IMR-90 (cell line): ENCODE data around the gene STK10. TPM values are rescaled to one million over a fixed set of nuclear protein-coding genes. Genes with fewer than 3 reads are reported as not detected.

Experiments used
- ATAC-seq: fragments of 200-7000 bp; cut with Tn5 transposase; 2 replicates; pipeline ENCODE4 v1.9.1; 2020; ENCODE audit warnings: low read depth, mild to moderate bottlenecking, moderate library complexity
- BruUV-seq: library from RNA; stranded (reverse); fragments of 400-500 nt; replicated peaks from 2 replicates; lab custom pipeline; 2021; lab: Mats Ljungman, UMichigan
- CTCF ChIA-PET: fragments of 300-600 bp; formaldehyde crosslinking; extraction: SDS; loops from one replicate; lab custom pipeline; 2021; ENCODE audit warnings: antibody characterized with exemption; lab: Yijun Ruan, JAX
- POLR2A ChIA-PET: fragments of 300-600 bp; sonication (Branson Sonifier 250); formaldehyde crosslinking; loops from one replicate; lab custom pipeline; 2022; ENCODE audit warnings: antibody characterized with exemption; ENCODE audit not compliant: unreplicated experiment; lab: Charles Lee
- DNase-seq: peaks from one replicate; pipeline ENCODE4 v3.0.0; 2013
- H2AFZ ChIP-seq: replicated peaks from 2 replicates; pipeline ENCODE3; 2013; ENCODE audit warnings: low read length, mild to moderate bottlenecking; ENCODE audit not compliant: poor library complexity
- H2AK5ac ChIP-seq: 2 replicates; pipeline ENCODE4 v1.6.1; 2013; ENCODE audit warnings: low read depth, low read length, inconsistent platforms
- H2AK9ac ChIP-seq: replicated peaks from 2 replicates; pipeline ENCODE3; 2013; ENCODE audit warnings: mild to moderate bottlenecking, low read depth, low read length, moderate library complexity; ENCODE audit not compliant: poor library complexity
- H2BK120ac ChIP-seq: 2 replicates; pipeline ENCODE4 v1.6.1; 2013; ENCODE audit warnings: low read depth, low read length, inconsistent platforms
- H2BK15ac ChIP-seq: 3 replicates; pipeline ENCODE4 v1.6.1; 2013; ENCODE audit warnings: low read depth, low read length, inconsistent platforms
- H2BK20ac ChIP-seq: 2 replicates; pipeline ENCODE4 v1.6.1; 2013; ENCODE audit warnings: low read depth, mild to moderate bottlenecking, inconsistent platforms, low read length, moderate library complexity
- H2BK5ac ChIP-seq: 2 replicates; pipeline ENCODE4 v1.6.1; 2013; ENCODE audit warnings: mild to moderate bottlenecking, low read depth, low read length, inconsistent platforms; ENCODE audit not compliant: poor library complexity, severe bottlenecking
- H3K14ac ChIP-seq: replicated peaks from 2 replicates; pipeline ENCODE4 v1.6.1; 2013; ENCODE audit warnings: low read depth, low read length, inconsistent platforms
- H3K18ac ChIP-seq: 2 replicates; pipeline ENCODE4 v1.6.1; 2013; ENCODE audit warnings: low read depth, low read length, control low read depth
- H3K23ac ChIP-seq: 2 replicates; pipeline ENCODE4 v1.6.1; 2013; ENCODE audit warnings: low read depth, low read length, inconsistent platforms
- H3K27ac ChIP-seq: 2 replicates; pipeline ENCODE4 v1.5.1; 2013; ENCODE audit warnings: mild to moderate bottlenecking, control low read depth, low read length; ENCODE audit not compliant: insufficient read depth
- H3K27me3 ChIP-seq: 2 replicates; pipeline ENCODE4 v1.6.1; 2013; ENCODE audit warnings: low read length; ENCODE audit not compliant: control insufficient read depth, insufficient read depth
- H3K36me3 ChIP-seq: 2 replicates; pipeline ENCODE4 v1.6.1; 2013; ENCODE audit warnings: low read length, mixed read lengths; ENCODE audit not compliant: control insufficient read depth, insufficient read depth
- H3K4ac ChIP-seq: 2 replicates; pipeline ENCODE4 v1.6.1; 2013; ENCODE audit warnings: low read depth, low read length, inconsistent platforms
- H3K4me1 ChIP-seq: 2 replicates; pipeline ENCODE4 v1.6.1; 2013; ENCODE audit warnings: low read length, mixed read lengths; ENCODE audit not compliant: control insufficient read depth, insufficient read depth
- H3K4me2 ChIP-seq: 2 replicates; pipeline ENCODE4 v1.6.1; 2013; ENCODE audit warnings: low read depth, mild to moderate bottlenecking, control low read depth, low read length, moderate library complexity
- H3K4me3 ChIP-seq: 2 replicates; pipeline ENCODE4 v1.5.1; 2013; ENCODE audit warnings: low read depth, mild to moderate bottlenecking, control low read depth, low read length, moderate library complexity; ENCODE audit not compliant: insufficient read depth
- H3K56ac ChIP-seq: 2 replicates; pipeline ENCODE4 v1.6.1; 2013; ENCODE audit warnings: low read length, inconsistent platforms; ENCODE audit not compliant: insufficient read depth; ENCODE audit errors: extremely low read depth
- H3K79me1 ChIP-seq, 2 experiments: 2 replicates each; pipeline ENCODE4 v1.6.1; 2013; ENCODE audit warnings: low read length in 2 of 2, inconsistent platforms in 1 of 2, low read depth in 1 of 2
- H3K9ac ChIP-seq: 2 replicates; pipeline ENCODE4 v1.6.1; 2013; ENCODE audit warnings: low read depth, low read length, control low read depth
- H3K9me1 ChIP-seq: 2 replicates; pipeline ENCODE4 v1.6.1; 2013; ENCODE audit warnings: low read length, inconsistent platforms; ENCODE audit not compliant: insufficient read depth
- H3K9me3 ChIP-seq: 2 replicates; pipeline ENCODE4 v1.6.1; 2013; ENCODE audit warnings: low read length; ENCODE audit not compliant: control insufficient read depth, insufficient read depth
- H4K20me1 ChIP-seq: 2 replicates; pipeline ENCODE4 v1.6.1; 2013; ENCODE audit warnings: low read length, inconsistent platforms; ENCODE audit not compliant: insufficient read depth
- H4K5ac ChIP-seq: 2 replicates; pipeline ENCODE4 v1.6.1; 2013; ENCODE audit warnings: mild to moderate bottlenecking, low read depth, low read length, control low read depth
- H4K8ac ChIP-seq, 2 experiments: 2 replicates each; pipeline ENCODE4 v1.6.1; 2013; ENCODE audit warnings: low read depth in 2 of 2, low read length in 2 of 2, control low read depth in 1 of 2, inconsistent platforms in 1 of 2
- H4K91ac ChIP-seq: 2 replicates; pipeline ENCODE4 v1.6.1; 2013; ENCODE audit warnings: low read depth, low read length, inconsistent platforms; ENCODE audit not compliant: insufficient read depth
- CEBPB ChIP-seq: IDR thresholded peaks from 2 replicates; pipeline ENCODE4 v1.6.1; 2012; ENCODE audit warnings: low read depth, low read length, improper control_type of control experiment
- RCOR1 ChIP-seq: IDR thresholded peaks from 2 replicates; pipeline ENCODE4 v1.6.1; 2012; ENCODE audit warnings: mild to moderate bottlenecking, low read length, improper control_type of control experiment; ENCODE audit not compliant: insufficient replicate concordance
- WGBS, 2 experiments: methylation state at CpG; one replicate each; pipeline versions ENCODE4 v1.1.5 to v1.1.7; 2013; ENCODE audit warnings: missing lambda C conversion rate in 2 of 2; ENCODE audit not compliant: insufficient read length in 1 of 2; ENCODE audit errors: extremely low coverage in 2 of 2; 5-methylcytosine and 5-hydroxymethylcytosine counted together
- dilution Hi-C: fragments of 300-500 bp; cut with HindIII; formaldehyde crosslinking; loops from one replicate; pipeline ENCODE4 v1.14.3; 2018; ENCODE audit warnings: low sequenced_read_pairs; ENCODE audit not compliant: unreplicated experiment
- in situ Hi-C: fragments of 300-500 bp; cut with MboI; formaldehyde crosslinking; loops from 3 replicates; pipeline ENCODE4 v1.14.3; 2019; ENCODE audit warnings: low sequenced_read_pairs, inconsistent platforms, mixed read lengths
- intact Hi-C: fragments of 100-400 bp; cut with micrococcal nuclease; formaldehyde crosslinking; loops from 2 replicates; pipeline ENCODE4 v1.10.0; 2022
- polyA plus RNA-seq, 3 experiments: library from polyadenylated mRNA; depleted of rRNA; stranded (reverse); fragments of >200 nt; gene quantifications; 2 replicates each; pipeline ENCODE4 v1.2.3, GENCODE V29; 2012; ENCODE audit warnings: low replicate concordance in 1 of 3
- total RNA-seq: library from RNA; depleted of rRNA; stranded (reverse); fragments of >200 nt; gene quantifications from 2 replicates; pipeline ENCODE4 v1.2.3, GENCODE V29; 2012

STK10 gene
- total and polyA plus RNA-seq, 2 of the 4 experiments (the other 2 are of a cell fraction): 15.4 to 18.5 TPM

DNA sequence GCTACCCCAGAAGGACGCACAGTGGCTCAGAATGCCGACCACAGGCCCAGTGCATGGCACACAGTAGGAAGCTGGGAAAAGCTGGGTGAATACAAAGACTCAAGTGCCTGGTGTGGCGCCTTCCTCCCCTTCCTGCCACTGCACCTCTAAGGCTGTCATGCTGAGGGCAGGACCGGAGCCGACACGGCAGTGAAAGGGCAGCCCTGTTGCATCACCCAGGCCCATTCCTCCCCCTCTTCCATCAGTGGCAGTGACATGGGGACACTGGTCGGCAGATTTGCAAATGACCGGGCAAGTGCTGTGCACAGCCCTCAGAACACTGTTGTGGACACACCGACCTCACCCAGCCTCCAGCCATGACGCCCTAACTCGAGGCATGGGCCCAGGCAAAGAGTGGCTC lies 84.0 kb downstream of the STK10 start:
- Histone ChIP-seq H4K91ac (peak overlapping the region; percentile 97), H2BK120ac (peak overlapping the region; percentile 98), H4K20me1 (peaks cover 4% of the 10 kb centered on the region; the same call in 1 of the 2 replicates), H3K27ac (peak overlapping the region; percentile 94), H2BK20ac (peak overlapping the region; percentile 96), H3K27me3 (no peaks in the 10 kb centered on the region), H4K8ac (peak overlapping the region; percentile 76 to 98), H3K18ac (peak overlapping the region; percentile 56), H3K4me1 (peaks cover 29% of the 10 kb centered on the region), H3K56ac (peak overlapping the region; percentile 87; the same call in 1 of the 2 replicates), H2AFZ (no peak overlapping the region), H3K14ac (peak overlapping the region; percentile 95), H3K23ac (peak overlapping the region; percentile 82), H2BK5ac (peak overlapping the region; percentile 97), H3K4ac (peak overlapping the region; percentile 99), H3K4me2 (no peak overlapping the region), H4K5ac (peak overlapping the region; percentile 85), H3K9ac (peak overlapping the region; percentile 59), H3K36me3 (peaks cover 12% of the 10 kb centered on the region), H3K79me1 (peaks cover 7 to 54% of the 10 kb centered on the region in 2 experiments; a peak in 3 of 4 replicates), H2AK9ac (peak overlapping the region; percentile 77), H3K9me1 (peaks cover 20% of the 10 kb centered on the region), H3K4me3 (no peak overlapping the region), H2BK15ac (peak overlapping the region; percentile 94), H3K9me3 (no peaks in the 10 kb centered on the region), H2AK5ac (peak overlapping the region; percentile 98)
- TF ChIP-seq RCOR1: no peak
- peak; percentile 55; the same call in 1 of the 2 replicates for TF ChIP-seq CEBPB
- ATAC-seq: no peak
- in situ Hi-C loops: loop anchor here (5.0 to 10.0 kb wide), 2 partner anchors 83 to 181 kb away; partner anchors contain the start of genes STK10 and UBTD2
- DNase-seq: no peak
- ChIA-PET CTCF (interaction anchor here (1.5 to 1.8 kb wide), 3 partner anchors 80 to 189 kb away, joined by 3 to 6 read pairs (median 3); partner anchors contain the start of gene STK10), POLR2A (interaction anchor here (0.7 kb wide), 1 partner anchor 87 kb away, joined by 11 read pairs; no protein-coding TSS in a partner anchor)
- no TSS peak for BruUV-seq
- dilution Hi-C loops: no loop called here
- intact Hi-C loops: loop anchor here (10.0 kb wide), 2 partner anchors 251 to 351 kb away; partner anchors contain the start of gene SH3PXD2B
- 89% methylated on average over 4 of the region's 11 CpGs; no CpG with 5 or more reads in 1 of the 2 experiments for WGBS, 2 experiments
